Left cardiac atrium (tissue), 4 donors: ENCODE measurements around the gene RNF213. TPM values are rescaled to one million over a fixed set of nuclear protein-coding genes. Genes with fewer than 3 reads are reported as not detected.

Experiments
- ATAC-seq, 2 donors: fragments of 200-7000 bp; cut with Tn5 transposase; one replicate each; pipeline ENCODE4 v1.9.1; 2020; ENCODE audit warnings: mild to moderate bottlenecking in 2 of 2, moderate library complexity in 2 of 2
- DNase-seq: peaks from one replicate; pipeline ENCODE4 v3.0.0-alpha.2; 2020
- intact Hi-C, 2 donors: fragments of 100-400 bp; cut with DNase I; formaldehyde crosslinking; loops; one replicate each; pipeline versions ENCODE4 v1.14.1 to v1.15.1; 2022 to 2023
- long read RNA-seq: library from polyadenylated mRNA; unstranded; transcript quantifications from one replicate; pipeline ENCODE4 v2.0.0, GENCODE V29; 2021
- total RNA-seq, 2 donors: library from RNA; stranded (reverse); fragmentation: NEBNext Ultra II Directional; extraction: Animal tissue kit (Norgen Biotek cat#: 25700); gene quantifications; one replicate each; pipeline ENCODE4 v1.2.1, GENCODE V29; 2021
- donor health status: DM: no; HTN: yes; CAD: no.
- donor health status: DM: no; HTN: yes; CAD: no; lungs with severe emphysema.
- donor health status: DM: yes; HTN: yes; CAD: no.
- donor health status: Dilated cardiomyopathy.

The RNF213 gene
- total RNA-seq, result 10 to 100 TPM; 43.4 to 48.4 TPM
- long read RNA-seq, partial matches to known transcripts, result 12 of 13 reads
- long read RNA-seq, other reads (novel, unspliced or antisense), result 1 of 13 reads

- ATAC-seq (peak; percentile 51 to 65), DNase-seq (peak; percentile 60)
- intact Hi-C loops, result no loop called here
Measured at GRCh38 chr17:80260791-80261158, at the start of gene RNF213. Gene RNF213 (plus strand): TSS chr17:80260852. CDS start chr17:80263682, 2,830 bp downstream.

GRCh38 chr17:80212109-80212508 lies 48.5 kb upstream of the RNF213 start:
- DNase-seq (no peak), ATAC-seq (no peak)
- intact Hi-C loops, result no loop called here

GRCh38 chr17:80212511-80212910 lies 48.1 kb upstream of the RNF213 start:
- no peak for DNase-seq
- intact Hi-C loops, result no loop called here
- no peak for ATAC-seq

DNA sequence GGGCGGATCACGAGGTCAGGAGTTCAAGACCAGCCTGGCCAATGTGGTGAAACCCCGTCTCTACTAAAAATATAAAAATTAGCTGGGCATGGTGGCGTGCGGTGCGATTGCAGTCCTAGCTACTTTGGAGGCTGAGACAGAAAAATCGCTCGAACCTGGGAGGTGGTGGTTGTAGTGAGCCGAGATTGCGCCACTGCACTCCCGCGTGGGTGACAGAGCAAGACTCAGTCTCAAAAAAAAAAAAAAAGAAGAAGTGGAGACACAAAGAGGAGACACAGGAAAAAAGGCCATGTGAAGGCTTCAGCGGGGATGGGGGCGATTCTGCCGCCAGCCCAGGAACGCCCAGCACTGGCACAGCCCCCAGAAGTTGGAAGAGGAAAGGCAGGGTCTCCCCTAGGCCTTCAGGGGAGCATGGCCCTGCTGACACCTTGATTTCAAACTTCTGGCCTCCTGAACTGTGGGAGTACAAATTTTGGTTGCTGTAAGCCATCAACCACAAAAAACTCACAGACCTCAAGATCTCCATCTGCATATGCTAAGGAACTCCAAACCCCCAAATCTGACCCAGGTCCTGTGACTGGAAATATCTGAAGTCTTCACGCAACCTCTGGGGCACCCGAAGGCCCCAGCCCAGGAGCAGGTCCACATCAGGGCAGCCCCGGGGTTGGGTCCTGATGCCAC lies 47.5 kb upstream of the RNF213 start:
- no peak for DNase-seq
- intact Hi-C loops, result no loop called here
- no peak for ATAC-seq

DNA sequence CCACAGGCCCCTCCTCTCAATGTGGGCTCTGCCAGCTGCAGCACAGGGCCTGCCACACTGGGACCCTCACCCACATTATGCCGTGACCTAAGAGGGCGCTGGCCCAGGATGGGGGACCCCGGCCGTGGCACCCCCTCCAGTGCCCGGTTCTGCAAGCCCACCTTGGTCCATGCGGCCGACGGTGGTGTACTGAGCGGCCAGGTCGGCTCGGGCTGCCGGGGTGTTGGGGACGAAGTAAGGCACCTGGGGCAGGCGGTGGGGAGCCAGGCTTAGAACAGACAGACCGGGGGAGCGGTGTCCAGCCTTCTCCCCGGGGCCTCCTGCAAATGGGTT lies 47.0 kb upstream of the RNF213 start:
- intact Hi-C loops, result no loop called here
- ATAC-seq (no peak), DNase-seq (no peak)

DNA sequence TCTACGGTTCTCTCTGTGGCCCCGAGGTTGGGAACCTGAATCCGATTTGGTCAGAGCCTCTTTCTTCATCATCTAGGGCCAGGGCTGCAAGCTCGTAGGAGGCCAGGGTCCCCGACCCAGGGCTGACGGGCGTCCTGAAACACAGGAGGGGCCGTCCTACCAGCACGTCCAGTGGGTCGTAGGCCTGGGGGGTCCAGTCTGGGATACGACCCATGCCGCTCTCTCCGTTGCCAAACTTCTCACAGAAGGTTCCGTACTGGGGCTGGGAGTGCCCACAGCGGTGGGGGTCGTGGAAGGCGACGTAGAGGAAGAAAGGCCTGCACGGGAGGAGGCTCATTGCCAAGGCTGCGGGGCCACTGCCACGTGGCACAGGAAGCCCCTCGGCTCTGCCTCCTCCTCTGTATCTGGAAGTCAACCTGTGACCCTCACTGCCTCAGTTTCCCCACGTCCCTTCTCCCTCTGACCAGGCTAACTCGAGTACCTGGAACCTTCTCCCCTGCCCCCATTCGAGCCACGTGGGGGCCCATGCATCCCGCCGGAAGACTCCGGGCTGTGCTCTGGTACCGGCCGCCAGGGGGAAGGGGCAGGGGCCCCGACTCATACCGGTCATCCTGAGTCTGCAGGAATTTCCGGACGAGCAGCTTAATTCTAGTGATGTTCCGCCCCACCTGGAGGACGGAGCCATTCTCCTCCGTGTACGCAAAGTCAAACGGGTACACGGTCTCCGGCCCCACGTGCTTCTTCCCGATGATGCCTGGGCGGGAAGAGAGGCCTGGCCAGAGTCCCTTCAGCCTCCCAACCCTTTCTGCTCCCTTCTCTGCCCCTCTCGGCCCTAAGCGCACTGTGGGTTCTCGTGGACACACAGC lies 46.4 kb upstream of the RNF213 start:
- intact Hi-C loops, result no loop called here
- no peak for ATAC-seq
- DNase-seq, result no peak

DNA sequence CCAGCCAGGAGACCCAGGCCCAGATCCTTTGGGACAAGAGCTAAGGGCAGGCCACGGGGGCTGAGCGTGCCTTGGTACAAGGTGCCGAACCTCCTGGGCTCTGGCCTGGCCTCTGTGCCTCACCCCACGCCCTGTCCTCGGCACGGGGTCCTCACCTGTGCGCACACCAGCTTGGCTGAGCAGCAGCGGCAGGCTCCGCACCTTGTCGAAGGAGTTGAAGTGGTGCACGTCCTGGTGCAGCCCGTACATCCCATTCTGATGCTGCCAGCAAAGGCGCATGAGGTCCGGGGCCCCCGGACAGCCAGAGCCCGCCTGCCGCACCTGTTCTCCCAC lies 45.8 kb upstream of the RNF213 start:
- DNase-seq, result no peak
- intact Hi-C loops, result no loop called here
- no peak for ATAC-seq

DNA sequence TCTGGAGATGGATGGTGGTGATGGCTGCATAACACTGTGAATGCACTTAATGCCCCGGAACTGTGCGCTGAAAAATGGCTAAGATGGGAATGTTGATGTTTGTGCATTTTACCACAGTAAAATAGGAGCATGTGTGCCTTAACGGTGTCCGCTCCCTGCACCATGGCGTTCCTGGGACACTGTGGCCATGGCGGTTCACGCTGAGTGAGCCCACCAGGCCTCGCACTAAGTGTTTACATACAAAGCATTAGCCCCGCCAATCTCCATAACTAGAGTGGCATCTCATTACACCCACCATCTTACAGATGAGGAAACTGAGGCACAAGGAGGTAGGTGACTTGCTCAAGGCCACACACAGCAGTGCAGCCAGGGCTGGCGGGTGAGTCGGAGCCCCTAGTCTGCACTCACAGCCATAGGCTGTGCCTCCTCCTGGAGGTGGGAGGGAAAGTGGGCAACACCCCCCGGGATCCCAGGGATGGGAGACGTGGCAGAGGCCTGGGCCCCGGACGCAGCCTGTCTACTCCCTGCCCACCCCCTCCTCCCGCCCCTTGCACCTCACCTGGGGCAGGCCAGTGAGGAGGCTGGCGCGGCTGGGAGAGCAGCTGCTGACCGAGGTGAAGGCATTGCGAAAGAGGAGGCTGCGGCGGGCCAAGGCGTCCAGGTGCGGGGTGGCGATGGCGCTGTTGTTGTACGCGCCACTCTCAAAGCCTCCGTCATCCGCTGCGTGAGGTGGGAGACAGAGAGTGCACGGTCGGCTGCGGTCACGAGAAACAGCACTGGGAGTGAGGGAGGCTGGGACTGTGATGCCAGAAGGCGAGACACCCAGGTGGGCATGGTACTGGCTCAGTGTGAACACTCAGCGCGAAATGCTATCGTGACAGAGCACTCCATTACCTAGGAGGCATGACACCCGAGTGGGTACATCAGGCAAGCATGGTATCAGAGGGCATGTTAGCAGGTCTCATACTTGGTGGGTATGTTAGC lies 43.9 kb upstream of the RNF213 start:
- ATAC-seq (no peak), DNase-seq (no peak)
- intact Hi-C loops, result no loop called here

DNA sequence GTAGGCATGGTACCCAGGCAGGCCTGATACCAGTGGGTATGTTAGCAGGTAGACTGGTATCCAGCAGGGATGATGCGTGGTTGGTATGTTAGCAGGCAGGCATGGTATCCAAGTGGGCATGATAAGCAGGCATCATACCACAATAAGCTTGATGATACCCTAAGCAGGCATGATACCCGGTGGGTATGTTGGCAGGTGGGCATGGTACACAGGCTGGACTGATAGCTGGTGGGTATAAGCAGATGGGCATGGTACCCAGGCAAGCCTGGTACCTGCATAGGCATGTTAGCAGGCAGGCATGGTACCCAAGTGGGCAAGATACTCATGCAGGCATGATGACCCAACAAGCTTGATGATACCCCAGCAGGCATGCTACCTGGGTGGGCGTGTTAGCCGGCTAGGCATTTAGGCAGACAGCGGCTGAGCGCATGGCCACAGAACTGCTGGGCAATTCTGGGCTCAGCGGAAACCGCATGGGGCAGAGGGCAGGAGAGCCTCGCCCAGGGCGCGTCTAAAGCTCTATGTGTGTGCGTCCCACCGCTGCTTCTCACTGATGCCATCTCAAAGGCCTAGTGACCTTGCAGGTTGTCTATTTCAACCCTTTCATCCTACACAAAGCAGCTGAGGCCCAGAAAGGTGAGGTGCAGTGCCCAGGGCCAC lies 42.8 kb upstream of the RNF213 start:
- ATAC-seq (no peak), DNase-seq (no peak)
- intact Hi-C loops, result no loop called here

DNA sequence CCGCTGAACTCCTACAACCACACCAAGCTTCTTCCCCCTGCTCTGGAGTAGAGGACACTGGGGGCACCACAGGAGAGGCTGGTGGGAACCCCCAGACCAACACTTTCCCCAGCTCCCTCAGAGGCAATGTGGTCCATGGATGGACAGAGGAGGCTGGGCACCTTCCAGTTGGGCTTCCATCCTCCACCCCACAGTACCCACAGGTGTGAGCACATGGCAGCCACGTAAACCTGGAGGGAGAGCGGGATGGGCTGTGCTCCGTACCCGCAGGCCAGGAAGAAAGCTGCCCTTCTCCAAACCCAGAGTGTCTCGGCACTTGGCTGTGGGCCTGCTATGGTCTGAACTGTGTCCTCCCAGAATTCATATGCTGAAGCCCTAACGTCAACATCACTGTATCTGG lies 42.3 kb upstream of the RNF213 start:
- intact Hi-C loops, result no loop called here
- ATAC-seq, result no peak
- DNase-seq, result no peak

- ATAC-seq (peak; percentile 48 to 61), DNase-seq (peak; percentile 81)
- intact Hi-C loops, result no loop called here
Measured at GRCh38 chr17:80219013-80219762, 41.5 kb upstream of the RNF213 start.

DNA sequence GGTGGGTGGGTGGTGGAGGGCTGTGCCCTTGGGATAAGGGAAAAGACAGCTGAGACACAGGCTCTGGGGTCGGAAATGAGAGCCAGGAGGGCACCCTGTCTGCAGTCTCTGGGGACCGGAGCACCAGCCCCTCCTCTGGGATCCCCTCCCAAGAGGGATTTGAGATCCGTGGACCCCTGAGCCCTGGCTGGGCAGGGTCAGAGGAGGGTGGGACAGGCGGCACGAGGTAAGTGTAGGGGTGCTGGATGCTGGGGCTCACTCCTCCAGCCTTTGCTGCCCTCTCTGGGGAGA lies 40.9 kb upstream of the RNF213 start:
- ATAC-seq, result no peak
- no peak for DNase-seq
- intact Hi-C loops, result no loop called here

- peak; percentile 89 for DNase-seq
- ATAC-seq, result peak; percentile 95 to 96
- intact Hi-C loops, result no loop called here
Measured at GRCh38 chr17:80220054-80220735, 40.5 kb upstream of the RNF213 start, which contains the start of the genes SGSH and SLC26A11. Gene SGSH (minus strand): TSS chr17:80220333. CDS start chr17:80220313, 20 bp downstream. Gene SLC26A11 (plus strand): TSS chr17:80220427. CDS start chr17:80221561, 1,134 bp downstream.

DNA sequence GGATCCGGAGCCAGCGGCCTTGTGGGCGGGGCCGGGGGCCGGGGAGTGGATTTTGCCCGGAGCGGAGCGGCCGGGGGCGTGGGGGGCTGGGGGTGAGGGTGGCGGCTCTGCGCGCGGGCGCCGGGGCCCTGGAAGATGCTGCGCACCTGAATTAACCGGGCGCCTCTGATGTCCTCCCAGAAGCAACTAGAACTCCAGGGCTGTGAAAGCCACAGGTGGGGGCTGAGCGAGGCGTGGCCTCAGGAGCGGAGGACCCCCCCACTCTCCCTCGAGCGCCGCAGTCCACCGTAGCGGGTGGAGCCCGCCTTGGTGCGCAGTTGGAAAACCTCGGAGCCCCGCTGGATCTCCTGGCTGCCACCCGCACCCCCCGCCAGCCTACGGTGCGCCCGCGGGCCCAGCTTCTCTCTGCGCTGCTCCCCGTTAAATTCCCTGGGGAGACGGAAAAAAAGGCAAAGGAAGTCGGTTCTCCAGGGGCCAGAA lies 39.9 kb upstream of the RNF213 start:
- no peak for DNase-seq
- ATAC-seq, result peak; percentile 59 to 60

GRCh38 chr17:80221351-80222105 lies 39.1 kb upstream of the RNF213 start:
- ATAC-seq (no peak), DNase-seq (no peak)
- intact Hi-C loops, result no loop called here

More for the DNA sequence above, 39.9 kb upstream of the RNF213 start:
- intact Hi-C loops, result no loop called here

- ATAC-seq (no peak), DNase-seq (no peak)
- intact Hi-C loops, result no loop called here
Measured at GRCh38 chr17:80222376-80223141, 38.1 kb upstream of the RNF213 start.
